Prostate gland (tissue), 2 donors: ENCODE measurements around the gene ZNF302.

ENCODE experiments used
- POLR2A ChIP-seq: fragments of 450-650 bp; IDR thresholded peaks from one replicate; pipeline ENCODE4 v1.6.1; 2016; ENCODE audit warnings: antibody characterized with exemption, mild to moderate bottlenecking
- POLR2AphosphoS5 ChIP-seq: sonication (generic); formaldehyde crosslinking; IDR thresholded peaks from one replicate; pipeline ENCODE4 v1.6.1; 2017; ENCODE audit warnings: antibody characterized with exemption
- TF ChIP-seq, protein P1 (sequence below), 4 experiments: fragments of 200-600 bp in 2 of 4; fragments of 450-650 bp in 2 of 4; sonication (generic) in 2 of 4; IDR thresholded peaks; 1 replicate in 3 of 4; 2 replicates in 1 of 4; pipeline ENCODE4 v1.5.1; 2016 to 2019; ENCODE audit warnings: antibody characterized with exemption in 4 of 4, mild to moderate bottlenecking in 2 of 4, moderate library complexity in 2 of 4

DNA sequence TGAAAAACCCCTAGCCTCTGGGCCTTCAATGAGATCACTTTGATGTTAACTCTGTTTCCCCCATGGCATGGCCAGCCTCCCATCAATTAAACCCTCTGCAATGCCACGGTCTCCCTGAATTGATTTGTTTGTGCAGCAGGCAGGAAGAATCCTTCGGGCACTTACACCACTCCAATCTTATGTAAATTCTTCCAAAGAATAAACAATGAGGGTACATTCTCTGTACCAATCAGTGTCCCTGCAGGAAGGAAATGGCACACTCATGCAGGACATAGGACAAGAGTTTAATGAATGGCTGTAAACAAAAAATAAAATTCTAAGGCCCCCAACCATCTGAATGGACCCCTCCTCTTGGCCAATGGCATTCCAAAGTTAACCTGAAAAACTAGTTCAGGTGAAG is 22.7 kb upstream of the ZNF302 start:
- TF ChIP-seq, protein P1, sequence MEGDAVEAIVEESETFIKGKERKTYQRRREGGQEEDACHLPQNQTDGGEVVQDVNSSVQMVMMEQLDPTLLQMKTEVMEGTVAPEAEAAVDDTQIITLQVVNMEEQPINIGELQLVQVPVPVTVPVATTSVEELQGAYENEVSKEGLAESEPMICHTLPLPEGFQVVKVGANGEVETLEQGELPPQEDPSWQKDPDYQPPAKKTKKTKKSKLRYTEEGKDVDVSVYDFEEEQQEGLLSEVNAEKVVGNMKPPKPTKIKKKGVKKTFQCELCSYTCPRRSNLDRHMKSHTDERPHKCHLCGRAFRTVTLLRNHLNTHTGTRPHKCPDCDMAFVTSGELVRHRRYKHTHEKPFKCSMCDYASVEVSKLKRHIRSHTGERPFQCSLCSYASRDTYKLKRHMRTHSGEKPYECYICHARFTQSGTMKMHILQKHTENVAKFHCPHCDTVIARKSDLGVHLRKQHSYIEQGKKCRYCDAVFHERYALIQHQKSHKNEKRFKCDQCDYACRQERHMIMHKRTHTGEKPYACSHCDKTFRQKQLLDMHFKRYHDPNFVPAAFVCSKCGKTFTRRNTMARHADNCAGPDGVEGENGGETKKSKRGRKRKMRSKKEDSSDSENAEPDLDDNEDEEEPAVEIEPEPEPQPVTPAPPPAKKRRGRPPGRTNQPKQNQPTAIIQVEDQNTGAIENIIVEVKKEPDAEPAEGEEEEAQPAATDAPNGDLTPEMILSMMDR (IDR thresholded peaks at IDR 0.05), result no peak
- TF ChIP-seq POLR2A, result no peak
- TF ChIP-seq POLR2AphosphoS5, result no peak
